Measurements from ENCODE around the gene FOXQ1.

FOXQ1 gene

GRCh38 chr6:1346101-1346500 is 34.2 kb downstream of the FOXQ1 start:
- TF ChIP-seq ZNF514 (tag by site-specific recombination; IDR thresholded peaks at IDR 0.05), result no peak
- TF ChIP-seq CTCF (tag by site-specific recombination; IDR thresholded peaks at IDR 0.05), result no peak
- TF ChIP-seq ZNF837 (tag by site-specific recombination; IDR thresholded peaks at IDR 0.05), result no peak
- TF ChIP-seq MZF1 (tag by site-specific recombination; IDR thresholded peaks at IDR 0.05; ENCODE audit: borderline replicate concordance), result no peak
- no peak for TF ChIP-seq ZNF623 (tag by site-specific recombination; IDR thresholded peaks at IDR 0.05)
- TF ChIP-seq ZNF610 (tag by site-specific recombination; IDR thresholded peaks at IDR 0.05; ENCODE audit: borderline replicate concordance), result no peak
- TF ChIP-seq ZNF776 (tag by site-specific recombination; IDR thresholded peaks at IDR 0.05; ENCODE audit: borderline replicate concordance), result no peak
- no peak for TF ChIP-seq ZBTB48 (tag by site-specific recombination; IDR thresholded peaks at IDR 0.05)
- no peak for TF ChIP-seq ZNF362 (tag by site-specific recombination; IDR thresholded peaks at IDR 0.05)
- POLR2A ChIA-PET, result no interaction called here

GRCh38 chr6:1346558-1347091 is 34.7 kb downstream of the FOXQ1 start:
- Histone ChIP-seq H3K4me3 (ENCODE audit: low read depth, low read length) (no peak overlapping the region), H3K36me3 (ENCODE audit: control insufficient read depth in 2 of 2, insufficient read depth in 1 of 2, low read length in 2 of 2) (no peaks in the 10 kb centered on the region), H3K9me3 (ENCODE audit: control insufficient read depth, insufficient read depth, low read depth, low read length) (no peaks in the 10 kb centered on the region; the same call in 1 of the 2 replicates), H3K27ac (ENCODE audit: extremely low read depth, low read depth, low read length) (no peak overlapping the region), H3K4me1 (ENCODE audit: control insufficient read depth, insufficient read depth, low read length) (no peaks in the 10 kb centered on the region; the same call in 1 of the 2 replicates)
- POLR2A ChIA-PET, result no interaction called here
- CTCF ChIA-PET, result interaction anchor here (0.7 to 1.3 kb wide), 2 partner anchors 10 to 330 kb away, joined by 3 to 4 read pairs; no protein-coding TSS in a partner anchor
- TF ChIP-seq ZIC2 (tag by site-specific recombination; IDR thresholded peaks at IDR 0.05), result peak; percentile 67
- no peak for TF ChIP-seq ZNF416 (tag by site-specific recombination; IDR thresholded peaks at IDR 0.05)

More at GRCh38 chr6:1346101-1346500, 34.2 kb downstream of the FOXQ1 start:
- no peaks in the 10 kb centered on the region; the same call in 1 of the 2 replicates for H3K9me3 ChIP-seq (ENCODE audit: control insufficient read depth, insufficient read depth, low read depth, low read length)
- no peak overlapping the region for H3K4me3 ChIP-seq (ENCODE audit: low read depth, low read length)
- H3K36me3 ChIP-seq (ENCODE audit: control insufficient read depth in 2 of 2, insufficient read depth in 1 of 2, low read length in 2 of 2), result no peaks in the 10 kb centered on the region
- H3K4me1 ChIP-seq (ENCODE audit: control insufficient read depth, insufficient read depth, low read length), result no peaks in the 10 kb centered on the region; the same call in 1 of the 2 replicates
- H3K27ac ChIP-seq (ENCODE audit: extremely low read depth, low read depth, low read length), result no peak overlapping the region
- CTCF ChIA-PET, result interaction anchor here (1.3 kb wide), 1 partner anchor 10 kb away, joined by 4 read pairs; no protein-coding TSS in a partner anchor

- TF ChIP-seq ZFP41 (tag by site-specific recombination; IDR thresholded peaks at IDR 0.05; ENCODE audit: borderline replicate concordance), result no peak
- TF ChIP-seq MYNN (tag by site-specific recombination; IDR thresholded peaks at IDR 0.05; ENCODE audit: borderline replicate concordance), result peak; percentile 49; the same call in 1 of the 2 replicates
- no peak for TF ChIP-seq ZNF580 (tag by site-specific recombination; IDR thresholded peaks at IDR 0.05)
- H3K9me3 ChIP-seq (ENCODE audit: control insufficient read depth, insufficient read depth, low read depth, low read length), result no peaks in the 10 kb centered on the region; the same call in 1 of the 2 replicates
- H3K4me3 ChIP-seq (ENCODE audit: low read depth, low read length), result no peak overlapping the region
- POLR2A ChIA-PET, result no interaction called here
- H3K36me3 ChIP-seq (ENCODE audit: control insufficient read depth in 2 of 2, insufficient read depth in 1 of 2, low read length in 2 of 2), result no peaks in the 10 kb centered on the region
- H3K27ac ChIP-seq (ENCODE audit: extremely low read depth, low read depth, low read length), result no peak overlapping the region
- CTCF ChIA-PET, result interaction anchor here (0.7 to 1.3 kb wide), 2 partner anchors 11 to 330 kb away, joined by 3 to 4 read pairs; no protein-coding TSS in a partner anchor
- H3K4me1 ChIP-seq (ENCODE audit: control insufficient read depth, insufficient read depth, low read length), result no peaks in the 10 kb centered on the region; the same call in 1 of the 2 replicates
Measured at GRCh38 chr6:1347161-1347560, 35.3 kb downstream of the FOXQ1 start.

GRCh38 chr6:1348675-1349074 is 36.8 kb downstream of the FOXQ1 start:
- no peaks in the 10 kb centered on the region; the same call in 1 of the 2 replicates for H3K4me1 ChIP-seq (ENCODE audit: control insufficient read depth, insufficient read depth, low read length)
- CTCF ChIA-PET, result interaction anchor here (0.6 to 1.2 kb wide), 3 partner anchors 29 to 243 kb away, joined by 3 to 4 read pairs (median 3); no protein-coding TSS in a partner anchor
- no peak overlapping the region for H3K27ac ChIP-seq (ENCODE audit: extremely low read depth, low read depth, low read length)
- POLR2A ChIA-PET, result no interaction called here
- H3K36me3 ChIP-seq (ENCODE audit: control insufficient read depth in 2 of 2, insufficient read depth in 1 of 2, low read length in 2 of 2), result no peaks in the 10 kb centered on the region
- H3K4me3 ChIP-seq (ENCODE audit: low read depth, low read length), result no peak overlapping the region
- H3K9me3 ChIP-seq (ENCODE audit: control insufficient read depth, insufficient read depth, low read depth, low read length), result no peaks in the 10 kb centered on the region; the same call in 1 of the 2 replicates
- TF ChIP-seq ZNF426 (tag by site-specific recombination; IDR thresholded peaks at IDR 0.05), result no peak
- no peak for TF ChIP-seq RBAK (tag by site-specific recombination; IDR thresholded peaks at IDR 0.05)
- TF ChIP-seq ZNF350 (tag by site-specific recombination; IDR thresholded peaks at IDR 0.05), result no peak
- TF ChIP-seq ZNF391 (tag by site-specific recombination; IDR thresholded peaks at IDR 0.05; ENCODE audit: borderline replicate concordance, low read depth), result no peak
- TF ChIP-seq ZNF747 (tag by site-specific recombination; IDR thresholded peaks at IDR 0.05), result no peak
- TF ChIP-seq GLIS1 (tag by site-specific recombination; IDR thresholded peaks at IDR 0.05), result no peak
- TF ChIP-seq ZNF768 (tag by site-specific recombination; IDR thresholded peaks at IDR 0.05), result no peak
- no peak for TF ChIP-seq YY1 (tag by site-specific recombination; IDR thresholded peaks at IDR 0.05)
- TF ChIP-seq ELK4 (IDR thresholded peaks at IDR 0.05; ENCODE audit: borderline replicate concordance, low read depth, low read length), result no peak
